Stimulated activated CD4-positive, alpha-beta T cell treated with anti-CD3 and anti-CD28 coated beads, Interleukin-12 subunit alpha, Interleukin-12 subunit beta, amount 100 ng/mL, for 48 hours (primary cell): ENCODE data around the gene NAA35.
A peak's percentile ranks its signal among the peaks of the same experiment; 100 is the strongest.
"Not testable (repeated sequence)": the region's sequence is repeated elsewhere in the genome, so short reads cannot be mapped to it uniquely, and the experiment has no call there.

ENCODE experiments used
- DNase-seq, 3 donors: peaks; one replicate each; pipeline ENCODE4 v3.0.0-alpha.2; 2020; ENCODE audit warnings: low read depth in 2 of 3, low spot score in 1 of 3

The NAA35 gene

DNA sequence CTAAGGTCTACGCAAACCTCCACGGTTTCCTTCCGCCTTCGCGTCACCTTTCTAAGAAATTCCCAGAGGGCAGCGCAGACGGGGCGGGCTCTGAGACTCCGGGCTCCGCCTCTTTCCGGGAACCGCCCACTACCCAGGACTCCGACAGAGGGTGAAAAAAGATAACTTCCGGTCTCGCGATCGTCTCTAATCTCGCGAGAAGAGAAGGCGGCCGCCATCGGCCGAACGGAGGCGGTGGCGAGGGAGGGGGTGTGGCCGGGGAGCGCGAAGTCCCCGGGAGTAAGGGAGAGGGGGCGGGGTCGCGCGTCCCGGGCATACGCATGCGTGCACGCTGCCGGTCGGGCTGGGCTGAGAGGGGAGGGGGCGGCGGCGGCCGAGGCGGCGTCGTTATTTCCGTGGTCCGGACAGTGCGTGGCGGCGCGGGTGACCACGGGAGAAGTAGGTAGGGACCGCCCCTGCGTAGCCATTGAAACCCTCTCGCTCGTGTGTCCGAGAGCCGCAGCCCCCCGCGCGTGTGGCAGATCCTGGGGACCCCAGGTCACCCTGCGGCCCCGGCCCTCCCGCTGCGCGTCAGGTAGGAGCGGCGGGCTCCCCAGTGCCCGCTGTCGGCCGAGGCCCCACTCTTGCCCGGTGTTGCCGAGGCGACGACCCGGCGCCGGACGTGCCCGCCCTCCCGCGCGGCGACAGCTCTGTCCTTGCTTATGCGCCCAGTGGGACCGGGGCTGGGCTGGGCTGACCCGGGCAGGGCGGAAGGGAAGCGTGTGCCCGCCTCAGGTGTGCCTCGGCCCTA is at the start of gene NAA35:
Gene NAA35, plus strand, starts transcription at position 315 of the 790 bp plus-strand sequence. CDS start 1,014 bp downstream, outside the sequence.
- DNase-seq: peak; percentile 98 to 99 (median 99)

DNA sequence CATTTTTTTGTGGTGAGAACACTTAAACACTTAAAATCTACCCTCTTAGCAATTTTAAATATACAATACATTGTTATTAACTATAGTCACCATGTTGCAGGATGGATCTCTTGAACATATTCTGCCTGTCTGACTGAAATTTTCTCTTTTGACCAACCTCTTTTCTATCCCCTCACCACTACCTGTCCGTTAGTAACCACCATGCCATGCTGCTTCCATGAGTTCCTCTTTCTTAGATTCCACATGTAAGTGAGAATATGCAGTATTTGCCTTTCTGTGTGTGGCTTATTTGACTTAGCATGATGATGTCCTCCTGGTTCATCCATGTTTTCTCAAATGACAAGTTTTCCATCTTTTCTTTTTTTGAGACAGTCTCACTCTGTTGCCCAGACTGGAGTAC is 48.5 kb upstream of the NAA35 start:
- no peak for DNase-seq

DNA sequence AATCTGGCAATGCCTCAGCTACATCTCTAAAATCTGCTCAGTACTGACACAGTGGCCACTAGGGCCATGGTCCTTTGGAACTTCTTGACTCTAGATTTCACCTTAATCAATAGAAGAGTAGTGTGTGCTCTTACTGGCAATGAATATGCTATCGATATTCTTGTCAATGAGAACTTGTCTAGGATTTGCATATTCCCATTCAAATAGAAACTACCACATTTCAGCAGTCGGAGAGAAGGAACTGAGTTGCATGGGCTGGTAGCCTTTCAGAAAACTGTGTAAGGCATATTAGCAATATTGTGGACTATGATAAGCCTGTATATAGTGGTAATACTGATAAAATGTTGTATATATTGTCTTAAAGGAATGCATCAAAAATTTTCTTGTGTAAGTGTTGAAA is 45.3 kb upstream of the NAA35 start:
- DNase-seq: no peak

DNA sequence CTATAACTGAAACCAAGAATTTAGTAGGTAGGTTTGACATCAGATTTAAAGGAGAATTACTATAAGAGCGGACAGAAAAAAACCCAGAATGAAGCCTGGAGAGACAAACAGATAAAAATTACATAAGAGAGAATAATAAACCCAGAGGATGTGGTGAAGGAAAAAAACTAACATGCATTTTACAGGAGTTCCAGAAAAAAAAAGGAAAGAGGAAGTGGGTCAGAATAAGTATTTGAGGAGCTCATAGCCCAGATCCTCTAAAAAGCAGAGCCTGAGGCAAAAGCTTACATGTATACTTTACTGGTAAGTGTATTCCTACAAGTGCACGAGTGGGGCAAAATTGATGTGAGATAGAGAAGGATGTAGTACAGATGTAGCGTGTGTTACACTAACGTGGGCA is 43.1 kb upstream of the NAA35 start:
- no peak for DNase-seq

DNA sequence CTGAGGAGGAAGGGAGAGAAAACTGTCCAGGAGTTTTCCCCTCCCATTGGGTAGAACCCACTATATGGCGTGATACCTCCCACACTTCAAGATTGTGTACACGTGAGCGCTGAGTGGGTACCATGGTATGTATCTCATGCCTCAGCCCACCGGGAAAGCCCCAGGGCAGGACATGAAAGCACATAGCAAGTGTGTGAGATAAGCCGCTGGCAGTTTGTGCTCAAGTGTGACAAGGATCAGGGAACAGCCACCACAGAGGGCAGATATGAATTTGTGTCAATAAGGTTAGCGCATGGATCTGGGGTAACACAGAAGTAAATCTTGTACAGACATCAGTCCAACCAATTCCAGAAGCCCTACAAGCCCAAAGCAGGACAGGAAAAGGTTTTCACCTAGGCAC is 42.6 kb upstream of the NAA35 start:
- no peak for DNase-seq

DNA sequence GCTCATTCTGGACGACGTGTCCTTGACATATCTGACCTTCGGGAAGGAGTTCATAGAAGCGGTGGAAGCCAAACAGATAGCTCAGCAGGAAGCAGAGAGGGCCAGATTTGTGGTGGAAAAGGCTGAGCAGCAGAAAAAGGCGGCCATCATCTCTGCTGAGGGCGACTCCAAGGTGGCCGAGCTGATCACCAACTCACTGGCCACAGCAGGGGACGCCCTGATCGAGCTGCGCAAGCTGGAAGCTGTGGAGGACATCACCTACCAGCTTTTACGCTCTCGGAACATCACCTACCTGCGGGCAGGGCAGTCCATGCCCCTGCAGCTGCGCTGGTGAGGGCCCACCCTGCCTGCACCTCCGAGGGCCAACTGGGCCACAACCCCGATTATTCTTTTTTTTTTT is 41.6 kb upstream of the NAA35 start:
- DNase-seq: no peak

DNA sequence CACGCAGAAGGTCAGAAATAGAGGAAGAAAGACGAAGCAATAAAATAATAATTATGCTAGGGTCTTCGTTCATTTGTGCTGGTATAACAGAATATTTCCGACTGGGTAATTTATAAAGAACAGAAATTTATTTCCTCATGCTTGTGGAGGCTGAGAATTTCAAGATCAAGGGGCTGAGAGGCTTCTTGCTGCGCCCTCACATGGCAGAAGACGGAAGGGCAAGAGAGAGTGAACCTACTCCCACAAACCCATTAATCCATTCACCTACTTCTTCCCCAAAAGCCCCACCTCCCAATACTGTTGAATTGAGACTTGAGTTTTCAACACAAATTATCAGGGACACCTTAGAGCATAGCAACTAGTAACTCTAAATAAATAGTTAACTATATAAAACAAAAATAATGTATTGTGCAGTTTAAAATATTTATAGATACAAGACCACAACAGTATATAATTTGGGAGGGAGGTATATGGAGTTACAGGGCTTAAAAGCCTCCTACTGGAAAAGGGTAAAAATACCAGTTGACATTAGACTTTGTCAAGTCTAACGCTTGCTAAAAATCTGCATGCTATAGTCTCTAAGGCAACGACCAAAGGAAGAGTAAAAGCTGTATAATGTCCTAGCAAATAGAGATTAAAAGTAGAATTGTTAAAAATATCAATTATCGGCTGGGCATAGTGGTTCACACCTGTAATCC is 40.3 kb upstream of the NAA35 start:
- DNase-seq: peak; percentile 14 to 40 (median 17)

DNA sequence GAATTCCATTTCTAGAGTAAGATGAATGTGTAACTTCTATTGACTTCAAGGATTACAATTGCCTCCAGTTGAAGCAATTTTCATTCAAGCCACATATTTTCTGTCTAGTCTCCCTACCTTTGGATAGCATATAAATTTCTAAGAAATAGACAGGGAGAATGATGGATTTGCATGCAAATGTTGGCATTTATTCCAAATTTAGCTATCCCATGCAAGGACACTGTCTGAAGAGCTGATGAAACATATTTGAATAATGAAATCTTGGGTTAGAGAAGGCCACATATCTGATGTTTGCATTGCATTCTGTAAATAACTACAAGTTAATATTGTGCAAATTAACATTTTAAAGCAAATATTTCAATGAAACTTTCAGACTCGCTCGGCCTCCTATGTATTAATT is 36.0 kb upstream of the NAA35 start:
- DNase-seq: no peak

DNA sequence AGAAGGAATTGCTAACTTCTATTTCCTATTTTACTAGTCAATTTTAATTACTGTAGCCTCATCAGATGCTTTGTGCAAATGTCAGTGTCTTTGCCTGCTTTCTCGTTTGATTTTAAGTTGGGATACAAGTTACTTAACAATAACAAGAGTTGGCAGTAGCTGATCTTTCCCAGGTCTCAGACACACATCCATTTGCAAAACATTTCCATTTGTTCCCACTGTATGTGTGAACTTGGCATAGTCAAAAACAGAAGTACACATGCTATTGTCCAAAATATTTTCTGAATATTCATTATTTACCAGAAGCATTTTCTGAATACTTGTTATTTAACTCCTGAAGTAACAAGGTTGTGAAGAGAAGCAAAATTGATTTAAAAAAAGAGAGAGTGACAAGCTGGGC is 35.0 kb upstream of the NAA35 start:
- no peak for DNase-seq

DNA sequence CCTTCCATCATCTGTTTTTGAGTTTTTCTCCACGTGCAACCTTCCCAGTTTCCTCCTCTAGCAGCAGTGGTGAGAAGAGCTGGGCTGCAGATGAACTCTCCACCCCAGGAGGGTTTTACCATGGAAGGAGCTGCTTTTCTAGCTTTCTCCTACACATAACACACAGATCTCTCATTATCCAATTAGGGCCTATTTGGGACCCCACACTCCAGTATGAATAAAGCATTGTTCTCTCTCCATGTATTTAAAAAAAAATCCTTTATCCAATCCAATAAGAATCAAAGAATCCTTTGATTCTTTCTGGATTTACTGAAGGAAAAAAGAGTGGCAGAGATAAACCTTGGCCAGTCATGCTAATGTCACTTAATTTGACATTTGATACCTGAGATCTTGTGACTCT is 31.6 kb upstream of the NAA35 start:
- no peak for DNase-seq

DNA sequence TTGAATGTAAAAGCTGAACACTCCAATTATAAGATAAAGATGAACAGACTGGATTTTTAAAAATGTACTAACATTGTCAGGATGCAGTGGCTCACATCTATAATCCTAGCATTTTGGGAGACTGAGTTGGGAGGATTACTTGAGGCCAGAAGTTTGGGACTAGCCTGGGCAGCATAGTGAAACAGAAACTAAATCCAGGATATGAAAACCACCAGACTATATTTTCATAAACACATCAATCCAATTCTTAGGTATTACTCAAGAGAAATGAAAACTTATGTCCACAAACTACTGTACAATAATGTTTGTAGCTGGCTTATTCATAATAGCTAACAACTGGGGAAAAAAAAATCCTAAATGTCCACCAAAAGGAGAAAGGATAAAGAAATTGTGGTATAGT is 26.8 kb upstream of the NAA35 start:
- DNase-seq: no peak

DNA sequence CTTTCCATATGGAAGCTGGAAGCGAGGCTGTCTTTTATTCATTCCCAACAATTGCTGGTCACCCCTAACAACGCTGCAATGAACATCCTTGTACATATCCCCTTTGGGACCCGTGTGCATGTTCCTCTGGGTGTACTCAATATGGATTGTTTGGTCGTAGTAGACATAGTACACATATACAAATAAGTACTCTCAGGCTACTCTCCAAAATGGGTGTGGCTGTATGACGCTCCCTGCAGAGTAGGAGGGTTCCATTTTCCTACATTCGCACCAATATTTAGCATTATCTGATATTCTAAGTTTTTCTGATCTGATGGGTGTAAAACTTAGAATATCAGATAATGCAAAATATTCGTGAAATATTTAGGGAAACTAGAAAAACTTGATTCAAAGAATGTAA is 23.2 kb upstream of the NAA35 start:
- DNase-seq: no peak

DNA sequence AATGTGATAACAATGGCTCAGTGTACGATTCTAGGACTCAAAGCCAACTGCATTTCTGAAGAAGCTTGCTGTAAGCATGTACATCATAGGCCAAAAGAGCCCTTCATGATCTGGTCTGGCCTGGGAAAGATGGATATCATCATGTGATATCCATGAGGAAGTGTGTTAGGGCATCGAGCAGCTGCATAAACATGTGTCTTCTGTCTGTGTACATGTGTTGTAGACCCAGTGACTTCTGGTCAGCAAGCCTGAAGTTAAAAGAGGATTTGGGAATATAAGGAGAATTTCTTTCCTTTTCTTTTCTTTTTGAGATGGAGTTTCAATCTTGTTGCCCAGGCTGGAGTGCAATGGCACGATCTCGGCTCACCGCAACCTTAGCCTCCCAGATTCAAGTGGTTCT is 15.5 kb upstream of the NAA35 start:
- no peak for DNase-seq

DNA sequence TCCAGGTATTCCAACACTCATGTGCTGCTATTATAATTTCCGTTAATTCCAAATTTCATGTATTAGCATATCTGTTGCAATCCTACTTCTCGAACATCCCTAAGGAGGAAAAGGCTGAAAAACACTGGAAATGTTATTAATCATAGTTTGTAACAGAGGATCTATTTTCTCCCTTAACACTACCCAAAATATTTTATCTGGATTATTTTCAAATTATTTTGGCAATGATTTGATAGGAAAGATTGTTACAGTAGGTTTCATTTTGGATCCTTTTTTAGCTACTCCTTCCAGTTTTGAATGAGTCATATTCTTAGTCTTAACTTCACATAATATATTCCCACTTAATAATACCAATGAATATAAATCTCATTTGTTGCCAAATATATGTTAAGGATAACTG is 13.9 kb upstream of the NAA35 start:
- no peak for DNase-seq

DNA sequence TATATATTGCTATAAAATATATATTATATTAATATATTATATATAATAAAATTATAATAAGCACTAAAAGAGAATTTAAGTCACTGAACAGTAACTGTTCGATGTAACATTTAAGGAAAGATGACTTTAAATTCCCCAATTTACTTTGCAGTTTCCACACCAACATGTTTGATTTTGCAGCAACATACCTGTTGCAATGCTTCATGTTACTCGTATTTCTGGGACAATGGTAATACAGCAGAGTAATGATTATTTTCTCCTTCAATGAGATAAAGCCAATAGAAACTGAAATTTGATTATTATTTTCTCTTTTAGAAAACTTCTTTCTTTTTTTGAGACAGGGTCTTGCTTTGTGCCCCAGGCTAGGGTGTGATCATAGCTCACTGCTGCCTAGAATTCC is 9.5 kb upstream of the NAA35 start:
- DNase-seq: no peak

DNA sequence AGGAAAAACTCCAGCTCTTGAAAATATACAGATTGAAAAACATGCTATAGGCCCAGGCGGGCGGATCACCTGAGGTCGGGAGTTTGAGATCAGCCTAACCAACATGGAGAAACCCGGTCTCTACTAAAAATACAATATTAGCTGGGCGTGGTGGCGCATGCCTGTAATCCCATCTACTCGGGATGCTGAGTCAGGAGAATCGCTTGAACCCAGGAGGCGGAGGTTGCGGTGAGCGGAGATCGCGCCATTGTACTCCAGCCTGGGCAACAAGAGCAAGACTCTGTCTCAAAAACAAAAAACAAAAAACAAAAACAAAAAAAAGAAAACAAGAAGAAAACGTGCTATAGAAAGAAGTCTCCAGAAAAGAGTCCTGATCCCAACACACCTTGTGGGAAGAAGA is 5.0 kb upstream of the NAA35 start:
- not testable (repeated sequence) for DNase-seq

DNA sequence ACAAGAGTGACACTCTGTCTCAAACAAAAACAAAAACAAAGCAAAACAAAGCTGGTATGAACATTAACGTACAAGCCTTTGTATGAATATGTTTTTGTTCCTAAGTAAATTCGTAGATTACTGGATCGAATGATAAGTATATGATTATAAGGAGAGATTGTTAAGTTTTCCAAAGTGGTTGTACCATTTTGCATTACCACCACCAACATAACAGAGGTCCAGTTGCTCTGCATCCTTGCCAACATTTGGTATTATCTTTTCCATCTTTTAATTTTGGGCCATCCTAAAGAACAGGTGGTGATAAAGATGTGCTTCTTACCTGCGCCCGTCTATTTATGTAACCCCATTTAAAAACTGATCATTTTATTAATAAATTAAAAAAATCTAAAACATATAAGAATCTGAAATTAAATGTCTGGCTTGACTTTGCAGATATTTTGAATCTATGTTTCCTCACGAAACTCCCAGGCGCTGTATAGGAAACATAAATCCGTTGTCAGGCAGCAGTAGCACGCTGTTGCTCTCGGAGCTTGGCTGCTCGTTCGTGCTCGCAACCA is 593 bp upstream of the NAA35 start:
- no peak for DNase-seq

DNA sequence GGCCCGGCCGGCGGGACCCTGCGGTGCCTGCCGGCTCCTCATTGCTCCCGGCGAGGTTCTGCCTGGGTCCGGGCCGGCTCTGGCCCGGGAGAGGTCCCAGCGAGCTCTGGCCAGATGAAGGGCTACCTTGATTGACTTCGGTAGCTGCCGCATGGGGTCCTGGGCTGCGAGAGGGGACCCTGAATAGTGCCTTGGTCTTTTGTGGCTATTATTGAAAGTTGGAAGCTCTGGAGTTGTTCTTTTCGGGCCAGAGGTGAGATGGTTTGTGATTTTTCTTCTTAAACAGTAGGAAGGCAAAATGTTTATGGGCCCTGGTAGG is 635 bp downstream of the NAA35 start:
- no peak for DNase-seq

DNA sequence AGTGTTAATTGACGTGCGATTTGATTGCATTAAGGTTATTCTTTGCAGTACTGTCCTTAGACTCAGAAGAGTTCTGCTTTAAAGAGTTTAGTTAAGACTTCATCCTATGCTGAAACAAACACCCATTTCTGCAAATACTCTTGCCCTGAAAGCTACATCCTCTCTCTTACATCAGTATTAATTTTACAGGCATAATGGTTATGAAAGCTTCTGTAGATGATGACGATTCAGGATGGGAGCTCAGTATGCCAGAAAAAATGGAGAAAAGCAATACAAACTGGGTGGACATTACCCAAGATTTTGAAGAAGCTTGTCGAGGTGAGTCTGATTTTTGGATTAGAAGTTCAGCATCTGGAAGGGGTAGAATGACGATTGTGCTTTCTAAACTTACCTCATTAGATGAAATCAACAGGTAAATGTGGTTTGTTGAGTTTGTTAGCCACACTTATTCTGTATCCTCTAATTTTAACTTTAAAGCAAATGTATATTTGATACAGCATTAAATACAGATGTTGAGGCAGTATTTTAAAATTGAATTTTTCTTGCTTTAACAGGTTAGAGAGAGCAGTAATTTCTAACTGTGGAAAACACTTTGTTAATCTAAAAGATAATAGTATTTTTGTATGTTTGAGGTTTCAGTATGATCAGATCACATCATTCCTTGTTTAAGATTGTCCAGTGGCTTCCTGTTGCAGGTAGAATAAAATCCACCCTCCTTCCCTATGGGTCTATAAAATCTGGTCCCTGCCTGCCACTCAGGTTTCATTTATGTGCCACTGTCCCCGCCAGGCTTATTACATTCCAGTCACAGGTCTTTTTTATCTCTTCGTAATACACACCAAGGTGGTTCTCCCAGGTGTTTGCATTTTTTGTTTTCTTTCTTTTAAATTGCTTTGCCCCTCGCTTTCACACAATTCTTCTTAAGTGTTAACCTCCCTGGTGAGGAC is 1.3 kb downstream of the NAA35 start:
- no peak for DNase-seq

DNA sequence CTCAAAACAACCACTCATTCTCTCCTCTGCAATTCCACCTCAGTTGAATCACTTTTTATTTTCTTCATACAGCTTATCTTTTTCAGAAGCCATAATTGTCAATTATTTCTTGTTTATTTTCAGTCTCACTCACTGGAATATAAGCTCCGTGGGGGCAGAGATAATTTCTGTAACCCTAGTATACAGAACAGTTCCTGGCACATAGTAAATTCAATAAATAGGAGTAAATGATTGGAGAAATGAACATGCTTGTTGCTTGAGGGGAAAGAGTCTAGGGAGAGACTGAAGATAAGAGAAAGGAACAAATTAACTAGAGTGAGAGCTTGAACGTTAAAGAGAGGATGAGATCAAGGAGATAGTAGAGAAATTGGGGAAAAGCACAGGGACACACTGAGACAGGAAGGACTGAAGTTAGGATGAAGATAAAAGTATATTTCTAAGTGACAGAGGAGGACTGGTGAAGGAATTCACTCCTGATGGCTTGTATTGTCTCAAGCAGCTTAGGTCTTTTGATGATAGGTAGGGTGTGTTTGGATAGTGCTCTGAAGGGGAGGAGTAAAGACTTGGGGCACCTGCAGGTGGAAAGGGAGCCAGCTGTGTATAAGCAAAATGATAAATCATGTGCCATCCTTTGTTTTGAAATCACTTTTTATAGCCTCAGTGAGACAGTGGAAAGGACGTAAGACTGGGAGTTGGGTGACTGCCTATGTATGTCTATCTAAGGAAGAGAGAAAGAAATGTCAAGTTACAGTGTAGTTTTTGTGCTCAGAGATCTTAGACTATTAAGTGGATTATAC is 2.2 kb downstream of the NAA35 start:
- DNase-seq: no peak
